ENCODE results near the gene BACH2.

DNA sequence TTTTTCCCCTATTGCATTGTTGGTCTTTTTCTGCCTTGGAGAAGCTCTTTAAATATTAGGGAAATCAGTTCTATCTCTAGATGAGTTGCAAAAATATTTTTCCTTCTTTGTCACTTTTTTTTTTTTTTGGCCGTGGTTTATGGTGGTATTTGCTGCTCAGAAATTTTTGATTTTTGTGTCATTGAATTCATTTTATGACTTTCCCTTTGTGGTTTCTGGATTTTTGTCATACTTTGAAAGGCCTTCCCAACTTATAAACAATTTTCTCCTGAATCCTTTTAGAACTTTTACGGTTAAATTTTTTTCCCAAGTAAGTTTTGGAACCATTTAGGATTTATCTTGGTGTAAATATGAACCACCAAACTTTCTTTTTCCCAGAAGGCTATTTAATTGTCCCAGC is 256.7 kb downstream of the BACH2 start:
- TF ChIP-seq SIN3A (IDR thresholded peaks at IDR 0.05; ENCODE audit: borderline replicate concordance, insufficient read depth, low read length) (no peak), TAF1 (IDR thresholded peaks at IDR 0.05; ENCODE audit: borderline replicate concordance, insufficient read depth, low read length) (no peak), POLR2AphosphoS5 (IDR thresholded peaks at IDR 0.05; ENCODE audit: low read depth, low read length) (no peak)

All from PFSK-1 (cell line).